Measurements from ENCODE around the gene FBXL17. TPM values are rescaled to one million over a fixed set of nuclear protein-coding genes. Genes with fewer than 3 reads are reported as not detected.
A peak's percentile ranks its signal among the peaks of the same experiment; 100 is the strongest.

The FBXL17 gene
- total and polyA plus RNA-seq, 5 donors from 2014 or later, result 3.8 to 27.7 (median 6.4) TPM

GRCh38 chr5:108353087-108353486, 28.8 kb downstream of the FBXL17 start:
- H3K4me3 Mint-ChIP-seq, result peak overlapping the region in 1 of 4 donors; percentile 33
- H3K9me3 Mint-ChIP-seq, result no peaks in the 10 kb centered on the region
- peaks cover 6% of the 10 kb centered on the region for H3K36me3 ChIP-seq (ENCODE audit: control insufficient read depth, insufficient read depth, low read length)
- no peak overlapping the region for H3K27ac ChIP-seq (ENCODE audit: insufficient read depth, low read length, poor library complexity, severe bottlenecking)
- H3K36me3 Mint-ChIP-seq, result peaks cover 5% of the 10 kb centered on the region
- peaks cover 3 to 20% (median 9%) of the 10 kb centered on the region in 4 donors for H3K4me1 Mint-ChIP-seq
- H3K27me3 ChIP-seq (ENCODE audit: control insufficient read depth, insufficient read depth, low read length), result no peaks in the 10 kb centered on the region
- no peak for DNase-seq
- ATAC-seq (ENCODE audit: low read depth in 2 of 2), result no peak
- H3K27ac Mint-ChIP-seq, result peak overlapping the region in 1 of 3 donors; percentile 88
- no peaks in the 10 kb centered on the region for H3K4me1 ChIP-seq (ENCODE audit: control insufficient read depth, insufficient read depth, low read length, poor library complexity, severe bottlenecking)
- no peak overlapping the region for H3K4me3 ChIP-seq (ENCODE audit: low read depth, low read length)
- no peaks in the 10 kb centered on the region for H3K9me3 ChIP-seq (ENCODE audit: control insufficient read depth in 2 of 2, low read length in 2 of 2)
- no peaks in the 10 kb centered on the region for H3K27me3 Mint-ChIP-seq

- Mint-ChIP-seq H3K9me3 (no peaks in the 10 kb centered on the region), H3K36me3 (peaks cover 14% of the 10 kb centered on the region), H3K27me3 (no peaks in the 10 kb centered on the region), H3K4me1 (peaks cover 2 to 5% (median 3%) of the 10 kb centered on the region in 4 donors), H3K4me3 (no peak overlapping the region), H3K27ac (peak overlapping the region in 1 of 3 donors; percentile 16)
- H3K9me3 ChIP-seq (ENCODE audit: control insufficient read depth in 2 of 2, low read length in 2 of 2), result no peaks in the 10 kb centered on the region
- peaks cover 9% of the 10 kb centered on the region for H3K36me3 ChIP-seq (ENCODE audit: control insufficient read depth, insufficient read depth, low read length)
- DNase-seq (peak in 2 of 3 donors; percentile 56 to 64), ATAC-seq (ENCODE audit: low read depth in 2 of 2) (peak; percentile 47 to 62)
- no peak overlapping the region for H3K27ac ChIP-seq (ENCODE audit: insufficient read depth, low read length, poor library complexity, severe bottlenecking)
- H3K4me3 ChIP-seq (ENCODE audit: low read depth, low read length), result no peak overlapping the region
- H3K4me1 ChIP-seq (ENCODE audit: control insufficient read depth, insufficient read depth, low read length, poor library complexity, severe bottlenecking), result no peaks in the 10 kb centered on the region
- no peaks in the 10 kb centered on the region for H3K27me3 ChIP-seq (ENCODE audit: control insufficient read depth, insufficient read depth, low read length)
These were observed 36.2 kb downstream of the FBXL17 start for GRCh38 chr5:108345541-108346171.

- no peaks in the 10 kb centered on the region for H3K9me3 Mint-ChIP-seq
- H3K27ac Mint-ChIP-seq, result peak overlapping the region in 1 of 3 donors; percentile 24
- ATAC-seq (ENCODE audit: low read depth in 2 of 2) (no peak), DNase-seq (no peak)
- Histone ChIP-seq H3K36me3 (ENCODE audit: control insufficient read depth, insufficient read depth, low read length) (peaks cover 9% of the 10 kb centered on the region), H3K4me3 (ENCODE audit: low read depth, low read length) (no peak overlapping the region), H3K27ac (ENCODE audit: insufficient read depth, low read length, poor library complexity, severe bottlenecking) (no peak overlapping the region), H3K27me3 (ENCODE audit: control insufficient read depth, insufficient read depth, low read length) (no peaks in the 10 kb centered on the region), H3K4me1 (ENCODE audit: control insufficient read depth, insufficient read depth, low read length, poor library complexity, severe bottlenecking) (no peaks in the 10 kb centered on the region), H3K9me3 (ENCODE audit: control insufficient read depth in 2 of 2, low read length in 2 of 2) (no peaks in the 10 kb centered on the region)
- H3K27me3 Mint-ChIP-seq, result no peaks in the 10 kb centered on the region
- no peak overlapping the region for H3K4me3 Mint-ChIP-seq
- peaks cover 14% of the 10 kb centered on the region for H3K36me3 Mint-ChIP-seq
- H3K4me1 Mint-ChIP-seq, result peaks cover 0 to 5% (median 3%) of the 10 kb centered on the region in 4 donors
These were observed 37.6 kb downstream of the FBXL17 start for GRCh38 chr5:108344103-108344822.

GRCh38 chr5:108341866-108342265, 40.0 kb downstream of the FBXL17 start:
- H3K27me3 ChIP-seq (ENCODE audit: control insufficient read depth, insufficient read depth, low read length), result no peaks in the 10 kb centered on the region
- H3K4me1 ChIP-seq (ENCODE audit: control insufficient read depth, insufficient read depth, low read length, poor library complexity, severe bottlenecking), result no peaks in the 10 kb centered on the region
- no peak overlapping the region for H3K4me3 ChIP-seq (ENCODE audit: low read depth, low read length)
- H3K27ac Mint-ChIP-seq, result no peak overlapping the region
- H3K4me3 Mint-ChIP-seq, result peak overlapping the region in 1 of 4 donors; percentile 30
- no peaks in the 10 kb centered on the region for H3K9me3 Mint-ChIP-seq
- H3K36me3 Mint-ChIP-seq, result peaks cover 17% of the 10 kb centered on the region
- no peak for DNase-seq
- no peak for ATAC-seq (ENCODE audit: low read depth in 2 of 2)
- H3K36me3 ChIP-seq (ENCODE audit: control insufficient read depth, insufficient read depth, low read length), result peaks cover 4% of the 10 kb centered on the region
- H3K4me1 Mint-ChIP-seq, result peaks cover 3 to 10% (median 4%) of the 10 kb centered on the region in 4 donors
- no peak overlapping the region for H3K27ac ChIP-seq (ENCODE audit: insufficient read depth, low read length, poor library complexity, severe bottlenecking)
- no peaks in the 10 kb centered on the region for H3K9me3 ChIP-seq (ENCODE audit: control insufficient read depth in 2 of 2, low read length in 2 of 2)
- no peaks in the 10 kb centered on the region for H3K27me3 Mint-ChIP-seq

GRCh38 chr5:108340131-108340530, 41.8 kb downstream of the FBXL17 start:
- ATAC-seq (ENCODE audit: low read depth in 2 of 2) (no peak), DNase-seq (no peak)
- Histone ChIP-seq H3K4me3 (ENCODE audit: low read depth, low read length) (no peak overlapping the region), H3K27me3 (ENCODE audit: control insufficient read depth, insufficient read depth, low read length) (no peaks in the 10 kb centered on the region), H3K36me3 (ENCODE audit: control insufficient read depth, insufficient read depth, low read length) (peaks cover 4% of the 10 kb centered on the region), H3K9me3 (ENCODE audit: control insufficient read depth in 2 of 2, low read length in 2 of 2) (no peaks in the 10 kb centered on the region), H3K4me1 (ENCODE audit: control insufficient read depth, insufficient read depth, low read length, poor library complexity, severe bottlenecking) (no peaks in the 10 kb centered on the region), H3K27ac (ENCODE audit: insufficient read depth, low read length, poor library complexity, severe bottlenecking) (no peak overlapping the region)
- H3K4me1 Mint-ChIP-seq, result peaks cover 0 to 7% (median 2%) of the 10 kb centered on the region in 4 donors
- no peak overlapping the region for H3K4me3 Mint-ChIP-seq
- peaks cover 14% of the 10 kb centered on the region for H3K36me3 Mint-ChIP-seq
- H3K27me3 Mint-ChIP-seq, result no peaks in the 10 kb centered on the region
- H3K27ac Mint-ChIP-seq, result no peak overlapping the region
- no peaks in the 10 kb centered on the region for H3K9me3 Mint-ChIP-seq

- no peak overlapping the region for H3K27ac ChIP-seq (ENCODE audit: insufficient read depth, low read length, poor library complexity, severe bottlenecking)
- Mint-ChIP-seq H3K27ac (no peak overlapping the region), H3K27me3 (no peaks in the 10 kb centered on the region), H3K4me1 (peaks cover 0 to 12% (median 4%) of the 10 kb centered on the region in 4 donors), H3K4me3 (no peak overlapping the region), H3K36me3 (peaks cover 14% of the 10 kb centered on the region), H3K9me3 (no peaks in the 10 kb centered on the region)
- H3K9me3 ChIP-seq (ENCODE audit: control insufficient read depth in 2 of 2, low read length in 2 of 2), result no peaks in the 10 kb centered on the region
- H3K36me3 ChIP-seq (ENCODE audit: control insufficient read depth, insufficient read depth, low read length), result peaks cover 4% of the 10 kb centered on the region
- H3K27me3 ChIP-seq (ENCODE audit: control insufficient read depth, insufficient read depth, low read length), result no peaks in the 10 kb centered on the region
- H3K4me3 ChIP-seq (ENCODE audit: low read depth, low read length), result no peak overlapping the region
- ATAC-seq (ENCODE audit: low read depth in 2 of 2) (no peak), DNase-seq (no peak)
- H3K4me1 ChIP-seq (ENCODE audit: control insufficient read depth, insufficient read depth, low read length, poor library complexity, severe bottlenecking), result no peaks in the 10 kb centered on the region
These were observed 42.7 kb downstream of the FBXL17 start for GRCh38 chr5:108339220-108339619.

GRCh38 chr5:108334225-108334624, 47.7 kb downstream of the FBXL17 start:
- H3K4me3 Mint-ChIP-seq, result no peak overlapping the region
- no peaks in the 10 kb centered on the region for H3K27me3 Mint-ChIP-seq
- H3K27ac Mint-ChIP-seq, result no peak overlapping the region
- Histone ChIP-seq H3K4me1 (ENCODE audit: control insufficient read depth, insufficient read depth, low read length, poor library complexity, severe bottlenecking) (no peaks in the 10 kb centered on the region), H3K27ac (ENCODE audit: insufficient read depth, low read length, poor library complexity, severe bottlenecking) (no peak overlapping the region), H3K36me3 (ENCODE audit: control insufficient read depth, insufficient read depth, low read length) (no peaks in the 10 kb centered on the region), H3K9me3 (ENCODE audit: control insufficient read depth in 2 of 2, low read length in 2 of 2) (no peaks in the 10 kb centered on the region), H3K27me3 (ENCODE audit: control insufficient read depth, insufficient read depth, low read length) (no peaks in the 10 kb centered on the region), H3K4me3 (ENCODE audit: low read depth, low read length) (no peak overlapping the region)
- ATAC-seq (ENCODE audit: low read depth in 2 of 2) (no peak), DNase-seq (no peak)
- peaks cover 0 to 18% (median 5%) of the 10 kb centered on the region in 4 donors for H3K4me1 Mint-ChIP-seq
- H3K36me3 Mint-ChIP-seq, result peaks cover 17% of the 10 kb centered on the region
- no peaks in the 10 kb centered on the region for H3K9me3 Mint-ChIP-seq

Measured in CD4-positive, CD25-positive, alpha-beta regulatory T cell (primary cell).